Measurements from ENCODE around the gene SLC7A7.
"Not testable (repeated sequence)": the region's sequence is repeated elsewhere in the genome, so short reads cannot be mapped to it uniquely, and the experiment has no call there.

Gene SLC7A7

DNA sequence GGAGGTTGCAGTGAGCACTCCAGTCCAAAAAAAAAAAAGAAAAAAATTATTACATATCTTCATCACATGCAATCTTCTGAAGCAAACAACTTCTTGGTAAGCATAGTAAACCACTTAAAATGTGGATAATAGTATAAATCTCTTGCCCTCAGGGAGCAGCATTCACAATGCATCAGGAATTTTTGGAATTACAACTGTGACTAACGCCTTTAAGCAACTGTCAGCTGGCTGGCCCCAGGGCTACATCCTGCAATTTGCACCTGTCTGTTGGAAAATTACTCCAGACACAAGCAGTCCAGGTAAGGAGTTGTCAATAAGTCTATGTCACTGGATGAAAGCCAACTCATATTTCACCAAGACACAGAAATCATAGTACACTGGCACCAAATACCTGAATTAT lies 5.5 kb upstream of the SLC7A7 start:
- no peak for DNase-seq

DNA sequence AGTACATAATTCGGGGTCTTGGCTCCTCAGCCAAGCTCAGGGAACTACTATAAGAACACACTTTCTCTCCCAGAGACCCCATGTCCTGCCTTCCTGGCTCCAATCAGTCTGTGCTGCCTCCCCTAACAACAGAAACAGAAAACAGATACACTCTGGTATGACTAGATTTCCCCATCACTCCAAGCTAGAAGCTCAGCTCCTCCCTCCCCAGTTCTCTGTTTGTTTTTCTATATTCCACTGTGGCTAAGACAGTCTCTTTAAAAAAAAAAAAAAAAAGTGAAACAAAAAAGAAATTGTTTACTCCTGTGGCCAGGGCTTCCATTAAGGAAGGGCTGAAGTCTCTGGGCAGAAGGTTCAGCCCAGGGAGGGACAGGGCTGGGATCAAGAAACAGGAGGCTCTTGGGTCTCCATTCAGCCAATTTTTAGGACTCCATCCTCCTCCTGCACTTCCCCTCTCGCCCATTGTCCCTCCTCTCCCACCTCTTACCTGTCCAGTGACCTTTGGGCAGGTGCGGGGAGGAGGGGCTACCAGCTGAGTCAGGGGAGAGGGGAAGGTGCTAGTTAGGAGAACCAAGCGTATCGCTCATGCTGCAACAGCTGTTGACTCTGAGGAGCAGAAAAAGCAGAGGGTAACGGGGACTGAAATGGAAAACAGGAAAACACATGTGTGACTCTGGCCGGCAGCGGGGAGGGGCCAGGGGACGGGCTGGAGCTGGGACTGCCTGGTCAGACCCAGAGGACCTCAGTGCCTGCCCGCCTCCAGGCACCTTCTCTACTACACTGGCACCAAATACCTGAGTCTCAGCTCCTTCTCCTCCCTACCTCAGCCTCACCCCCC lies 4.1 kb upstream of the SLC7A7 start:
- DNase-seq = no peak

DNA sequence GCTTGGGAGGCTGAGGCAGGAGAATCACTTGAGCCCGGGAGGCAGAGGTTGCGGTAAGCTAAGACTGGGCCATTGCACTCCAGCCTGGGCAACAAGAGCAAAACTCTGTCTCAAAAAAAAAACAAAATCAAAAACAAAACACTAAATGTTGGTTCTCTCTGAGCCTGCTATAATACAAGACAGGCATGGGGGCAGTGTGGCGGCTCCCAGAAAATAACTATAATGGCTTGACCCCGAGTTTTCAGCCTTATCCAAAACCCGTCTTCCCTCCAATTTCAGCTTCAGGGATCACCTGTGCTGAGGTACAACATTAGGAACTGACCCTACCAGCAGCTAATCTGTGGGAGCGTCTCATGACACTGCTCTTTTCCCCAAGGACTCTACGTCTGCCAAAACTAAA lies 862 bp downstream of the SLC7A7 start:
- DNase-seq = no peak

- DNase-seq = no peak
Observed at GRCh38 chr14:22813145-22813544, 2.1 kb downstream of the SLC7A7 start.

- no peak for DNase-seq
Observed at GRCh38 chr14:22812744-22813143, 2.5 kb downstream of the SLC7A7 start.

DNA sequence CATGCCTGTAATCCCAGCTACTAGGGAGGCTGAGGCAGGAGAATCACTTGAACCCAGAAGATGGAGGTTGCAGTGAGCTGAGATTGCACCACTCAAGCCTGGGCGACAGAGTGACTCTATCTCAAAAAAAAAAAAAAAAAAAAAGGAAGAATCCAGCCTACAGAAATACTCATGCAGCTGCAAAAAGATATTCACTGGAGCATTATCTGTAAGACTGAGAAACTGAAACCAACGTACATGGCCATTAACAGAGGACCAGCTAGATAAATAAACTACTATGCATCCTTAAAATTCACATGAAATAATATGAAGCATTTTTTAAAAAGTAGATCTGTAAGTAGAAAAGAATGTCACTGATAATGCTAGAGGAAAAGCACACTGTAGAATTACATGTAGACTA lies 3.5 kb downstream of the SLC7A7 start:
- DNase-seq = no peak

DNA sequence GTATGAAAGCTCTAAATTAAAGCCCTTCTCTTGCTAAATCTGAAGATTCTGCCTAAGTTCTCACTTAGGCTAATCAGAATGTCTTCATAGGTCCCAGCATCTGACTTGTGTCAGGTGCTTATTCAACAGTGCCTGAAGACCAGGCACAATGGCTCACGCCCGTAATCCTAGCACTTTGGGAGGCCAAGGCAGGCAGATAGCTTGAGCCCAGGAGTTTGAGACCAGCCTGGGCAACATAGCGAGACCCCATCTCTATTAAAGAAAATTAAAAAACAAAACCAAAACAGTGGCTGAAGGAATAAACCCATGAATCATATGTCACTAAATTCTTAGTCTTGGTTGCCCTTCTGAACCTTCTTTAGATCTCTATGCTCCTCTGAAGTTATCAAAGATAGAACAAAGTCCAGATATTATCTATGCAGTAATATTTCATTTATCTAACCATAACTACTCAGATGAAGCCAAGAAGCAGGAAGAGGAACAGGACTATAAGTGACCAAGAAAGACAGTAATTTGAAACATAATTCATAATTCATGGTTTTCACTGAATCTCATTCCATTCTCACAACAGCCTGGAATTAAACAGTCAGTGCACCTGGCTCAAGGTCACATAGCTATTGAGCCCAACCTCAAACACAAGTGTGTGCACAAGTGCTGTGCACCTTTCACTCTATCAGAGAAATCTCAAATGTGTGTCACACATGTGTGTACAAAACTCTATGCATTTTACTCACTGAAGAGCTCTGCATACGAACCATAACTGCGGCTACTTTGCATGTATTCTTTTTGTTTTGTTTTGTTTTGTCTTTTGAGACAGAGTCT lies 6.6 kb downstream of the SLC7A7 start:
- DNase-seq = no peak

DNA sequence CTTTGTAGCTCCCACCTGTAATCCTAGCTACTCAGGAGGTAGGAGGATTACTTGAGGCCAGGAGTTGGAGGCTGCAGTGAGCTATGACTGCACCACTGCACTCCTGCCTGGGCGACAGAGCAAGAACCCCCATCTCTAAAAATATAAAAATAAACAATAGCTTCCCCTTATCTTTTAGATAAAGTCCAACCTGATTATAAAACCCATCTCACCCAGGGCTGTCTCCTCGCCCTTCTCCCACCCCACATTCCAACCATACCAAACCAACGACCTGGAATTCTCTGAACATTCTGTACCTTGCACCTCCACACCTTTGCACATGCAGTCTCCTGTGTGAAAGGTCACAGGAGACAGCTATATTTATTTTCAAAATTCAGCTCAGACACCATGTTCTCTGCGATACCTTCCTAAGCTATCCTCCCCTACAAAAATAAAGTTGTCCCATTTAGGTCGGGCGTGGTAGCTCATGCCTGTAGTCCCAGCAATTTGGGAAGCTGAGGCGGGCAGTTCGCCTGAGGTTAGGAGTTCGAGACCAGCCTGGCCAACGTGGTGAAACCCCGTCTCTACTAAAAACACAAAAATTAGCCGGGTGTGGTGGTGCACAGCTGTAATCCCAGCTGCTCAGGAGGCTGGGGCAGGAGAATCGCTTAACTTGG lies 7.7 kb downstream of the SLC7A7 start:
- DNase-seq = no peak

DNA sequence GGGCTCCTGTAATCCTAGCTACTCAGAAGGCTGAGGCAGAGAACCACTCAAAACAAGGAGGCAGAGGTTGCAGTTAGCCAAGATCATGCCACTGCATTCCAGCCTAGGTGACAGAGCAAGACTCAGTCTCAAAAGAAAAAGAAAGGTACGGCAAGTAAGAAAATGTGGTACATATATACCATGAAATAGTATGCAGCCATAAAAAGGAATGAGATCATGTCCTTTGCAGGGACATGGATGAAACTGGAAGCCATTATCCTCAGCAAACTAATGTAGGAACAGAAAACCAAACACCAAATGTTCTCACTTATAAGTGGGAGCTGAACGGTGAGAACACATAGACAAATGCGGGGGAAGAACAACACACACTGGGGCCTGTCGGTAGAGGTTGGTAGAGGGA lies 10.0 kb downstream of the SLC7A7 start:
- DNase-seq = not testable (repeated sequence)

- no peak for DNase-seq
Observed at GRCh38 chr14:22803687-22803974, 11.6 kb downstream of the SLC7A7 start.

DNA sequence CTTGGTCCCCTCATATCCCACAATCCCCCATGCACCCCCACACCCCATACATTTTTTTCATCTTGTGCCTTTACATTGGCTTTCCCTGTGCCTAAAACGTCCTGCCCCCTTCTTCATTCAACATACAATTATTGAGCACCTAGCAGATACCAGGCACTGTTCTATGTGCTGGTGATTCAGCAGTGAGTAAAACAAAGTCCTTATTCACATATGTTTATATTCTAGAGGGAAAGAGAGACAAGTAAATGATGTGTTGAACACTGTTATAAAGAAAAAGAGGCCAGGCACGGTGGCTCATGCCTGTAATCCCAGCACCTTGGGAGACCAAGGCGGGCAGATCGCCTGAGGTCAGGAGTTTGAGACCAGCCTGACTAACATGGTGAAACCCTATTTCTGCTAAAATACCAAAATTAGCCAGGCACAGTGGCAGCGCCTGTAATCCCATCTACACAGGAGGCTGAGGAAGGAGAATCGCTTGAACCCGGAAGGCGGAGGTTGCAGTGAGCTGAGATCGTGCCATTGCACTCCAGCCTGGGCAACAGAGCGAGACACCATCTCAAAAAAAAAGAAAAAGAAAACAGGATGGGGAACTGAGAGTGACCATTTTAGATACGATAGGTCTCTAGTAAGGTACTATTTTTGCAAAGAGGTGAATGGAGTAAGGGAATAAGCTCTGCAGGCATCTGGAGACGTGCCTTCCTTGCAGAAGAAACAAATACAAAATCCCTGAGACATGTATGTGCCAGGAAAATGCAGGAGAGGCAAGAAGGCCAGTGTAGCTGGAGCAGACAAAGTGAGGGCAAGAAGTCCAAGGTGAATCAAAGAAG lies 12.2 kb downstream of the SLC7A7 start:
- DNase-seq = no peak

GRCh38 chr14:22801716-22802115 lies 13.5 kb downstream of the SLC7A7 start:
- DNase-seq = no peak

GRCh38 chr14:22800346-22800745 lies 14.9 kb downstream of the SLC7A7 start:
- no peak for DNase-seq

GRCh38 chr14:22798528-22798927 lies 16.7 kb downstream of the SLC7A7 start:
- DNase-seq = no peak

DNA sequence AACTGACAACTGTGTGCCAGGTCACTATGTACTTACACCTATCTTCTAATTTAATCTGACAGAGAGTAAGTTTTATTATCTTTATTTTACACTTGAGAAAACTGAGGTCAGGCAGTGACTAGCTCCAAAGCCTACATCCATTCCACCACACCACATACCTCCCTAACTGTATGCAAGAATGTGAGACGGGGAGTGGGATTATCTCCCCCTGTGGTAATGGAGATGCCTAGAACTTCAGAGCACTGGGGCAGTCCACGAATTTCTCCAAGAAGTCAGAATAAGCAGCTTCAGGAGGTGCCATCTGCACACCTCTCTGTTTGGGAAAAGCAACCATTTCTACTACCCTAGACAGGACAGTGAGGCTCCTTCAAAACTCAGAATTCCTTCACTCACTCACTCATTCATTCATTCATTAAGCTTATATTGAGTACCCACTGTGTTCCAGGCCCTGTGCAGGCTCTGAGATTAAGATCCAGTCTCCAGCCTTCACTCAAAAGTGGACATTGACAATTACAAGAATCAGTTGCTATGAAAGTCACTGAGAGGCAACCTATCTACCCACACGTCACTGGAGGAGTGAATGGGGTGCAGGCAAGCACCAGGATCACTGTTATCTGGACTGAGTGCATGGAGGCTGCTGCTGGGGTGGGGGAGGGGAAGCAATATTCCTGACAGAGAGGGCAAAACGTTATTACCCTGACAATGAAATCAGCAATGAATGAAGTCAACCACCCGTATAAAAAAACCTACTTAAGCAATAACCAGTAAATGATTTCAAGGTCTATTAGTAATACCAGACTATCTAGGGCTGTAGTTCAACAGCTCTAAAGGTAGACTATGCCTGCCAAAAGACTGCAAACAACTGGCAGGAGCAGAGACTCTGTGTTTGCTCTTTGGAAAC lies 18.0 kb downstream of the SLC7A7 start:
- DNase-seq = no peak

GRCh38 chr14:22796087-22796707 lies 19.0 kb downstream of the SLC7A7 start:
- no peak for DNase-seq

DNA sequence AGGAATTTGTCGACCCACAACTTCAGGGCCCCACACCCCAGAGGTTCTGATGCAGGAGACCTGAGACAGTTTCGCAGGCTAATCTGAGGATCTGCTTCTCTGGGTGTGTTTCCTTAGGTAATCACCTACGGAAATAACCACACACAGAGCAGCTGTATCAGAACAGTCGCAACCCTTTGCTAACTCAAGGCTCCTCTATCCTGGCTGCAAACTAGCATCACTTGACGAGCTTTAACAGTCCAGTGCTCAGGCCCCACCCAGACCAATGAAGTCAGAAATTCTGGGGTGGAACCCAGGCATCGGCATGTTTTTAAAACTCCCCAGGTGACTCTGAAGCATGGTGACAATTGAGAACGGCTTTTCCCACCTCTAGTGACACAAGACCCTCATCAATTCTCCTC lies 20.7 kb downstream of the SLC7A7 start:
- DNase-seq = no peak

GRCh38 chr14:22793976-22794375 lies 21.3 kb downstream of the SLC7A7 start:
- DNase-seq = no peak

DNA sequence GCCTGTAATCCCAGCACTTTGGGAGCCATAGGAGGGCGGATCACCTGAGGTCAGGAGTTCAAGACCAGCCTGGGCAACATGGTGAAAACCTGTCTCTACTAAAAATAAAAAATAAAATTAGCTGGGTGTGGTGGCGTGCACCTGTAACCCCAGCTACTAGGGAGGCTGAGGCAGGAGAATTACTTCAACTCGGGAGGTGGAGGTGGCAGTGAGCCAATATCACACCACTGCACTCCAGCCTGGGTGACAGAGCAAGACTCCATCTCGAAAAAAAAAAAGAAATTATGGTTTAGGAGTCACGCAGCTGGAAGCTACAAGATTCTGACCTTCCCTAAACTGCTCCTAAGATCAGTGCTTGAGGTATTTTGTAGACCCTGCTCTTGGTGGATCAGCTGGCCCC lies 21.7 kb downstream of the SLC7A7 start:
- DNase-seq = not testable (repeated sequence)

- no peak for DNase-seq
Observed at GRCh38 chr14:22792158-22792557, 23.1 kb downstream of the SLC7A7 start.

DNA sequence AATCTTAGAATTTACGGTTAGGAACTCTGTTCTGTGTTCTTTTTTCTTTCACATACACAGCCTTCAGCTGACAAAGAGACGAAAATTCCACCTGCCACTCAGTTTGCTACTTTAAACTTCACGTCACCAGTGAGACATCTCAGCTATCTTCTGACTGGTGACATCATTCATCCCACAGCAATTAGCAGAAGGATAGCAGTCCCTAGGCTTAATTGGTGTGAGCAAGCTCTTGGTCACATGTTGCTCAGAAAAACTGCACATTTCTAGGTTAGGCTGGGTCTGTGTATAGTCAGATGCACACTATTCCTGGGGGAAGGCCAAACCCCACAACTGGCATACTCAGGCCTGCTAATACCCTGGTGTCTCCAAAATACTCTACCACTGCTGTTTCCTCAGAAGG lies 23.9 kb downstream of the SLC7A7 start:
- DNase-seq = no peak

Measured in activated CD8-positive, alpha-beta memory T cell treated with anti-CD3 and anti-CD28 coated beads, Interleukin-2, amount 50 U/mL, for 48 hours (primary cell).